Endothelial cell of umbilical vein (primary cell): ENCODE data around the gene CD300LF.

Source experiments
- CTCF ChIP-seq, 2 donors: IDR thresholded peaks; 1 replicate in 1 of 2; 2 replicates in 1 of 2; pipeline ENCODE4 v1.5.1; 2011; ENCODE audit warnings: low read length in 2 of 2, mild to moderate bottlenecking in 2 of 2, moderate library complexity in 2 of 2, control low read depth in 1 of 2, inconsistent platforms in 1 of 2, low read depth in 1 of 2; ENCODE audit not compliant: insufficient read depth in 1 of 2; ENCODE audit errors: extremely low read depth in 1 of 2
- EZH2 ChIP-seq: IDR thresholded peaks from 2 replicates; pipeline ENCODE4 v1.6.1; 2012; ENCODE audit warnings: borderline replicate concordance, low read depth, mild to moderate bottlenecking, moderate library complexity, low read length, inconsistent platforms; ENCODE audit not compliant: severe bottlenecking
- FOS ChIP-seq: IDR thresholded peaks from 2 replicates; pipeline ENCODE4 v1.6.1; 2011; ENCODE audit warnings: mild to moderate bottlenecking, low read length, moderate library complexity, borderline replicate concordance; ENCODE audit not compliant: insufficient read depth
- GATA2 ChIP-seq: IDR thresholded peaks from 2 replicates; pipeline ENCODE4 v1.7.0; 2011; ENCODE audit warnings: low read depth, mild to moderate bottlenecking, moderate library complexity, mixed read lengths, low read length; ENCODE audit not compliant: insufficient read length, insufficient read depth
- JUN ChIP-seq: IDR thresholded peaks from 2 replicates; pipeline ENCODE4 v1.6.1; 2011; ENCODE audit warnings: borderline replicate concordance, low read depth; ENCODE audit not compliant: insufficient read length, insufficient read depth
- MAX ChIP-seq: IDR thresholded peaks from 2 replicates; pipeline ENCODE4 v1.6.1; 2011; ENCODE audit not compliant: insufficient read depth, insufficient read length
- POLR2A ChIP-seq: IDR thresholded peaks from 2 replicates; pipeline ENCODE4 v1.6.1; 2012; ENCODE audit warnings: low read depth, mild to moderate bottlenecking, control low read depth, low read length
- POLR2AphosphoS5 ChIP-seq: IDR thresholded peaks from 2 replicates; pipeline ENCODE4 v1.6.1; 2012; ENCODE audit warnings: low read depth, mild to moderate bottlenecking, control low read depth, low read length, moderate library complexity; ENCODE audit not compliant: insufficient read depth

- no peak for TF ChIP-seq EZH2
- TF ChIP-seq CTCF (IDR thresholded peaks at IDR 0.05; ENCODE audit: extremely low read depth in 1 of 2, insufficient read depth in 1 of 2, low read depth in 1 of 2, low read length in 2 of 2), result no peak
- no peak for TF ChIP-seq POLR2AphosphoS5
- no peak for TF ChIP-seq POLR2A
- no peak for TF ChIP-seq MAX
- no peak for TF ChIP-seq JUN
- TF ChIP-seq FOS, result no peak
- no peak for TF ChIP-seq GATA2
Measured at GRCh38 chr17:74752415-74752814, 39.7 kb upstream of the CD300LF start.
